Urinary bladder (tissue), 4 donors: ENCODE measurements around the gene BTLA. TPM values are rescaled to one million over a fixed set of nuclear protein-coding genes. Genes with fewer than 3 reads are reported as not detected.
"Not testable (repeated sequence)": the region's sequence is repeated elsewhere in the genome, so short reads cannot be mapped to it uniquely, and the experiment has no call there.

Source experiments
- DNase-seq: peaks from one replicate; pipeline ENCODE4 v3.0.0-alpha.2; 2015; ENCODE audit errors: extremely low spot score
- H3K27ac ChIP-seq: one replicate; pipeline ENCODE4 v1.5.1; 2013; ENCODE audit warnings: low read depth, mild to moderate bottlenecking, moderate library complexity
- H3K36me3 ChIP-seq: one replicate; pipeline ENCODE4 v1.6.1; 2013; ENCODE audit warnings: mild to moderate bottlenecking, moderate library complexity; ENCODE audit not compliant: insufficient read depth
- H3K4me1 ChIP-seq: one replicate; pipeline ENCODE4 v1.6.1; 2013; ENCODE audit warnings: mild to moderate bottlenecking, moderate library complexity; ENCODE audit not compliant: insufficient read depth
- H3K4me3 ChIP-seq: one replicate; pipeline ENCODE4 v1.5.1; 2013; ENCODE audit warnings: low read depth, low read length
- WGBS: extraction: QIAGEN DNeasy Blood & Tissue Kit; methylation state at CpG from one replicate; pipeline ENCODE4 v1.1.7; 2013; 5-methylcytosine and 5-hydroxymethylcytosine counted together
- polyA plus RNA-seq: library from polyadenylated mRNA; stranded (reverse); fragments of 200-250 nt; gene quantifications from one replicate; pipeline ENCODE4 v1.2.3, GENCODE V29; 2013
- total RNA-seq: library from RNA; depleted of rRNA; stranded (reverse); fragments of >200 nt; gene quantifications from one replicate; pipeline ENCODE4 v1.2.3, GENCODE V29; 2014
- donor health status: healthy with polysubstance abuse.
- donor health status: healthy.

BTLA gene
- total and polyA plus RNA-seq, 2 donors: 0.25 to 2.2 TPM

DNA sequence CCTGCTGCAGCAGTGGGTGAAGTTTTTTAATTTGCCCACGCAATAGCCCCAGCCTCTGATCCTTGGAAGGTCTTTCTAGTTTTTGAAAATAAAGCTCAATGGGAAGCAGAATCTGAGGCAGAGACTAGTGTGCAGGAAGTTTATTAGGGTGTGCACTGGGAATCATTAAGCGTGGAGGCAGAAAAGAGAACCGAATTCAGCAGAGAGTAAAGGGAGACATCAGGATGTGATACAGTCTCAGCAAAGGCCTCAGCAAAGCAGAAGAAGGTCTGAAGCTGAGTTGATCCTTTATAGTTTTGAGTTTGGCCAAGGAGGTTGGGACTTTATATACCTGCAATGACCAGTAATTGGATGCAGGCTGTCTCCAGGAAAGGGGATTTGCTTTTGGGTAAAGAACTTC is 4.9 kb upstream of the BTLA start:
- no peak for DNase-seq
- Histone ChIP-seq H3K27ac (no peak overlapping the region), H3K4me3 (no peak overlapping the region), H3K4me1 (no peaks in the 10 kb centered on the region), H3K36me3 (no peaks in the 10 kb centered on the region)
- WGBS: 86% methylated on average over 3 of the region's 3 CpGs

DNA sequence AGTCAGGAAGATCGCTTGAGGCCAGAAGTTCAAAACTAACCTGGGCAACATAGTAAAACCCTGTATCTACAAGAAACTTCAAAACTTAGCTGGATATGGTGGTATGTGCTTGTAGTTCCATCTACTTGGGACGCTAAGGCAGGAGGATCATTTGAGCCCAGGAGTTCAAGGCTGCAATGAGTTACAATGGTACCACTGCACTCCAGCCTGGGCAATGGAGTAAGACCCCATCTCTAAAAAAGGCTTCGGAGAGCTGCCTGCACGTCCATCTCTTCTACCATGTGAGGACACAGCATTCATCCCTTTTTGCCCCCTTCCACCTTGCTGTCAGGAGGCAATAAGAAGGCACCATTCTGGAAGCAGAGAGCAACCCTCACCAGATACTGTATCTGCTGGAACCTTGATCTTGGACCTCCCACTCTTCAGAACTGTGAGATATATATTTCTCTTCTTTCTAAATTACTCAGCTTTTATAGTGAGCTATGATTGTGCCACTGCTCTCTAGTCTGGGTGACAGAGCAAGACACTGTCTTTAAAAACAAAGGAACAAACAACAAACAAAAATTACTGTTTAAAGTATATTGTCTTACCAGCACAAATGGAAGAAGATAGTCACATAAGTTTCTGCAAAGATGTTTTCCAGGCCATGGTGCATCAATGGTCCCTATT is 4.2 kb upstream of the BTLA start:
- H3K27ac ChIP-seq: no peak overlapping the region
- no peaks in the 10 kb centered on the region for H3K4me1 ChIP-seq
- no peak overlapping the region for H3K4me3 ChIP-seq
- no peaks in the 10 kb centered on the region for H3K36me3 ChIP-seq
- no peak for DNase-seq
- 95% methylated on average over 4 of the region's 4 CpGs for WGBS

DNA sequence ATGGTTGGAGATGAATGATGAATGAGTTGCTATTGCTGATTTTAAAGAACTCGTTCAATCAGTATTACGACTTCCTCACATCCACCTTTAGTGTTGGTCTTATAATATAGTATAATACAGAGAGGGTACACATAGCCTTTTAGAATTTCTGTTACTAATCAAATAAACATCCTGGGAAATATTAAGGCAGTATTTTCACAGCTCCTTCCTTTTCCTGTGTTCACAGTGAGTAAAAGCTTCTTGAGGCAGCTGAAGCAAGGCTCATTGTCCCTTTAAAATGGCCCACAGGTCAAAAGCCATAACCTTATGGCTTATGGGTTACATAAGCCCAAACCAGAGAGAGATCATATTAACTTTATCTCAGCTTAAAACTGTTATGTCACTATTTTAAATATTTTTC is 1.3 kb upstream of the BTLA start:
- Histone ChIP-seq H3K4me3 (no peak overlapping the region), H3K27ac (no peak overlapping the region), H3K4me1 (no peaks in the 10 kb centered on the region), H3K36me3 (no peaks in the 10 kb centered on the region)
- 88% methylated on average over 2 of the region's 2 CpGs for WGBS
- no peak for DNase-seq

DNA sequence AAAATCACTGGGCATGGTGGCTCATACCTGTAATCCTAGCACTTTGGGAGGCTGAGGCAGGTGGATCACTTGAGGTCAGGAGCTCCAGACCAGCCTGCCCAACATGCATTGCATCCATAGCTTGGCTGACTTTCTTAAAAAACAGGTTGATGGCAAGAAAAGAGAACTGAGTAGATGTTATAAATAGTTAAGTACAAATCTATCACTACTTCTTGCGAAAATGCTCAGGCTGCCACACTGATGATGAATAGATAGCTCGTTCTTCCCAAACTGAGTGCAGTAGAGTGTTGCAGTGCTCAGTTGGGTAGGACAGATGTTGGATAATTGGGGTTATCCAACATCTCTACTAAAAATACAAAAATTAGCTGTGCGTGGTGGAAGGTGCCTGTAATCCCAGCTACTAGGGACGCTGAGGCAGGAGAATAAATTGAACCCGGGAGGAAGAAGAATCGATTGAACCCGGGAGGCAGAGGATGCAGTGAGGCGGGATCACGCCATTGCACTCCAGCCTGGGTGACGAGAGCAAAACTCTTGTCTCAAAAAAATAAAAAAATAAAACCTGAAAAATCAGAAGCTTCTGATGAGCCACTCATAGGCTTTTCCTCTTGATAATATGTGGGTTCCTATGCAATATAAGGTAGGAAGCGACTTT is 1.2 kb downstream of the BTLA start:
- Histone ChIP-seq H3K27ac (no peak overlapping the region), H3K36me3 (no peaks in the 10 kb centered on the region), H3K4me1 (no peaks in the 10 kb centered on the region), H3K4me3 (no peak overlapping the region)
- 93% methylated on average over 11 of the region's 11 CpGs for WGBS
- no peak for DNase-seq

DNA sequence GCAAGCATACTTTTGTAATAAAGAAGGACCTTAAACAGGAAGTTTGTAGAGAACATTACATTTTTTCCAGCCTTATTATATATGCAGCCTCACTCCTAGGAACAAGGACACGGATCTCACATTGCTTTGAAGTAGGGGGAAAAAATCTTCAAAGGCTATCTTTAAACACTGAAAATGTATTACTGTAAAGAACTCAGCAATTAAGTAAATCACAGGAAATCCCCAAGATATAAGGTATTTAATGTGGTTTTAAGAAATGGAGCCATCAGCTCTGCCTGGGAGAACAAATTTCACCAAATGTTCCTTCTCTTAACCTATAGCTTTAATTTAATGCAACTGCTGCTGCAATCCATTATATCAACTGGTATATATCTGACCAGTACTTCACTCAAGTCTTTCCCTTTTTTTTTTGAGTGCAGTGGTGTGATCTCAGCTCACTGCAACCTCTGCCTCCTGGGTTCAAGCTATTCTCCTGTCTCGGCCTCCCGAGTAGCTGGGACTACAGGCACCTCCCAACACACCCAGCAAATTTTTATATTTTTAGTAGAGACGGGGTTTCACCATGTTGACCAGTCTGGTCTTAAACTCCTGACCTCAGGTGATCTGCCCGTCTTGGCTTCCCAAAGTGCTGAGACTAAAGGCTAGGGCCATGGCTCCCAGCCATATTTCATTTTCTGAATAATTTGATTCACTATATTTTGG is 2.8 kb downstream of the BTLA start:
- DNase-seq: no peak
- WGBS: 83% methylated on average over 5 of the region's 5 CpGs

DNA sequence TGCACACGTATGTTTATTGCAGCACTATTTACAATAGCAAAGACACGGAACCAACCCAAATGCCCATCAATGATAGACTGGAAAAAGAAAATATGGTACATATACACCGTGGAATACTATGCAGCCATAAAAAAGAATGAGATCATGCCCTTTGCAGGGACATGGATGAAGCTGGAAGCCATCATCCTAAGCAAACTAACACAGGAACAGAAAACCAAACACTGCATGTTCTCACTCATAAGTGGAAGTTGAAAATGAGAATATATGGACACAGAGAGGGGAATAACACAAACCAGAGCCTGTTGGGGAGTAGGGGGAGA is 4.9 kb downstream of the BTLA start:
- H3K4me1 ChIP-seq, H3K27ac ChIP-seq, H3K36me3 ChIP-seq, H3K4me3 ChIP-seq, DNase-seq: not testable (repeated sequence)
- 94% methylated on average over 3 of the region's 3 CpGs for WGBS

More for the DNA sequence above, 2.8 kb downstream of the BTLA start:
- no peaks in the 10 kb centered on the region for H3K36me3 ChIP-seq
- no peak overlapping the region for H3K27ac ChIP-seq
- no peak overlapping the region for H3K4me3 ChIP-seq
- H3K4me1 ChIP-seq: no peaks in the 10 kb centered on the region

DNA sequence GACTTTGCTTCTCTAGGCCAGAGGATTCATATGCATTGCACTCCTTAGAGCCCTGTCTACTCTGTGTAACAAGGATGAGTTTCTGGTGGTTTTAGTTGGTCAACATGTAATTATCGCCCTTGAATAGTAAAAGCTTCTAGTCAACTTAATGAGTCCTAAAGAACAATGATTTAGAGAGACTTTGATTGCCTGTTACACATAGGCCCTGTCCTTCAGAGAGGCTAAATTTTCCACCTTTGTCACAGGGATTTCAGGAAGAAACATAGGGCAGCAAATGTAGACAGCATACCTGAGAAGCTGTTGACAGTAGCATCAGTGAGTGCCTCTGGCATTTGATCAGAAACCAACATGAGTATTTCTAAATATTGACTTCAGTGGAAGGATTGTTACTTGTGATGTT is 7.1 kb downstream of the BTLA start:
- no peak for DNase-seq
- Histone ChIP-seq H3K27ac (no peak overlapping the region), H3K4me1 (no peaks in the 10 kb centered on the region), H3K4me3 (no peak overlapping the region), H3K36me3 (no peaks in the 10 kb centered on the region)
- WGBS: 99% methylated on average over 1 of the region's 1 CpG

DNA sequence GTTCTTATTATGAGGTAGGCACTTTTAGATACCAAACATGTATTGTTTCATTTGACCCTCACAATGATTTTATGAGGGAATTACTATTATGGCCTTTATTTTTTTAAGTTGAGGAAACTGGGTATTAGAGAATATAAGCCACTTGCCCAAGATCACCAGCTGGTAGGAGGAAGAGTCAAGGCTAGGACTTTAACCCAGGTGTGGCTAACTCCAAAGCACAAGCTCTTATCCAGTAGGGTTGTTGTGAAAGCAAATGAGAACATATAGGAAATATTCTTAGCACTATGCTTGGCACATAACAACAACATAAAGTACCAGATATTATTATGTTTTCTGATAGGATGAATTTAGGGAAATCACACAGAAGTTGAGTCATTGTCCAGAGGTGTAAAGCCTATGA is 7.9 kb downstream of the BTLA start:
- DNase-seq: no peak
- Histone ChIP-seq H3K4me3 (no peak overlapping the region), H3K4me1 (no peaks in the 10 kb centered on the region), H3K27ac (no peak overlapping the region), H3K36me3 (no peaks in the 10 kb centered on the region)

DNA sequence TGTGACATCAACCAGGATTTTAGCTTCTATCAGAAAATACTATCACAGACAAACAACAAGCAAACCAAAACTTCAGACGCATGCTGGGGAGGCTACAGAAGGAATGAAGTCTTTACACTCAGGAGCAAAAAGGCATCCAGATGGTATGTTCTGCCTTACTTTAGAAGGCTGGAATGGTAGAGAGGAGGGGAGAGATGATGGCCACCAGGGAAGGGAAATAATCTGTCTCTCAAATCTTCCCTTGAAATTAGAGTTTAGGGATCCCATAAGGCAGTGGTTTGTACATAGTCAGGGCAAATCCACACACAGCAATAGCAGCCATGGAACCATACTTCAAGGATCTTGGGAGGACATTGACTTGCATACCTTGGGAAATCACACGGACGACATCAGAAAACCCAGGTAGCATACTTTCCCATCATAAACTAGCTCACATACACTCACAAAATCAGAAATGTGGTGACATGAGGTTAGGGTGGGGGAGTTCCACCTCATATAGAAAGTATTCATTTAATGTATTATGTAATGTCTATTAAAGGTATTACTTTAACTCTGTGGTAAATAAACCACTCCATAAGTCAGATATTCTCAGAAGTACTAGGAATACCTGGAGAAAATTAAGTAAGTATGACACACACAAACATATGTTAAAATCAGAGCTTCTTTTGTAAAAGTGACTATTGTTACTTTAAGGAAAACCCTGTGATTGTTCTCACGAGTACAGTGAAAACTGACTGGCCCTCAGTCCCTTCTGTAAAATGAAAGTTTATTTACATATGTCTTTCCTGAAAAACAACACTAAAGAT is 9.4 kb downstream of the BTLA start:
- Histone ChIP-seq H3K27ac (no peak overlapping the region), H3K4me3 (no peak overlapping the region), H3K36me3 (no peaks in the 10 kb centered on the region), H3K4me1 (no peaks in the 10 kb centered on the region)
- no peak for DNase-seq
- 88% methylated on average over 4 of the region's 4 CpGs for WGBS

DNA sequence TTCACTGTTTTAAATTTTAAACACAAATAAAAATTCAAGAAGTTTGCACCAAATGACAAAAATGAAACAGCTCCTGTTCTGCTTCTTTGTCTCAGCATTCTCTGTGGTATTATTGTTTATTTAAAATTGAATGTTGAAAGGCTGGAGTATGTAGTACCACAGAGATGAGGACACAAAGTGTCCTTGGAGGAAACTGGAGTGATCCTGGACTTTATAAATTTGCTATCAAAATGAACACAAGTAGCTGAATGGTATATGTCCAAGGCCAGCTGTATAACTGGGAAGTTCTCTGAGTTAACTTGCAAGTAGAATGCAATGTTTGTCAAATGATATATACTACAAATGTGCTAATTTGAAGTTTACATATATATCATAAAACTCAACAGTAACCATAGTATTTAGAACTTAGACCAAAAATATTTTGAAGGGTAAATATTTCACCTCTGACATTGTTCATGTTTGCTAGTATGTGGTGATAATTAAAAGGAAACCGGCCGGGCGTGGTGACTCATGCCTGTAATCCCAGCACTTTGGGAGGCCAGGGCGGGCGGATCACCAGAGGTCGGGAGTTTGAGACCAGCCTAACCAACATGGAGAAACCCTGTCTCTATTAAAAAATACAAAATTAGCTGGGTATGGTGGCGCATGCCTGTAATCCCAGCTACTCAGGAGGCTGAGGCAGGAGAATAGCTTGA is 12.3 kb downstream of the BTLA start:
- Histone ChIP-seq H3K27ac (no peak overlapping the region), H3K36me3 (no peaks in the 10 kb centered on the region), H3K4me3 (no peak overlapping the region), H3K4me1 (no peaks in the 10 kb centered on the region)
- WGBS: 83% methylated on average over 7 of the region's 7 CpGs
- DNase-seq: no peak

DNA sequence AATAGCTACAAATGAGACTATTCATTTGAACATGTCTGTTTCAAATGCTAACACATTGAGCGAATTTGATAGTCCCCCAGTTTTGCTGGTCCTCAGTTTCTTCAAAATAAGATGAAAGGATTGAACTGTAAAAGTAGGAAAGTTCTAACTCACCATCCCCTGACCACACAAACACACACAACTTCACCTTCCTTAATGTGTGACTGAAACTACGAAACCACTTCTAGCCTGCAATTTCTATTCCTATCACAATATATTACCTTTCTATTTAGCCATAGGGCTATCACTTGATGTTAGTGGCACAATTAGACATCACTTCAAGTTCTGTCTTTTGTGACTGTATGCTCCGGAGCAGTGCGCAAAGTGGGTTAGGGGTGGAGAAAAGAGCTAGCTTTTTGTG is 14.9 kb downstream of the BTLA start:
- H3K4me3 ChIP-seq: no peak overlapping the region
- H3K27ac ChIP-seq: no peak overlapping the region
- no peaks in the 10 kb centered on the region for H3K36me3 ChIP-seq
- no peaks in the 10 kb centered on the region for H3K4me1 ChIP-seq
- no peak for DNase-seq
- 95% methylated on average over 4 of the region's 4 CpGs for WGBS

DNA sequence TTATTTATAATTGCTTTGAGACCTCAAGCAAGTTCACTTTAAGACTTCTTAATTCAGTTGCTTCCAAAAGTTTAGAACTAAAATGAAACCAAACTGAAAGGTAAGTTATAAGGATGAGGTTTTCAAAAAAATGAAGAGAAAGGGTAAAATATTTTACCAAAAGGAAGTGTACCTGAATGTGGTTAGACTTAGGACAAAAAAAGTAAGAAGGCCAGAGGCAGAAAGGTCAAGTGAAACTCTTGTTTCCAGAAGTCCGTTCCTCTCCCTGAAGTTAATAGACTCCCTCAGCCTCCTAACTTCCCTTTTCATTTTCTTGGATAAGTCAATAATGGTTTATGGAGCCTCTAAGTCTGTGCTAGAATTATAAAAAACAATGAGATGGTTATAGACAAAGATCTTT is 16.6 kb downstream of the BTLA start:
- Histone ChIP-seq H3K27ac (no peak overlapping the region), H3K36me3 (no peaks in the 10 kb centered on the region), H3K4me1 (no peaks in the 10 kb centered on the region), H3K4me3 (no peak overlapping the region)
- WGBS: 78% methylated on average over 1 of the region's 1 CpG
- no peak for DNase-seq

DNA sequence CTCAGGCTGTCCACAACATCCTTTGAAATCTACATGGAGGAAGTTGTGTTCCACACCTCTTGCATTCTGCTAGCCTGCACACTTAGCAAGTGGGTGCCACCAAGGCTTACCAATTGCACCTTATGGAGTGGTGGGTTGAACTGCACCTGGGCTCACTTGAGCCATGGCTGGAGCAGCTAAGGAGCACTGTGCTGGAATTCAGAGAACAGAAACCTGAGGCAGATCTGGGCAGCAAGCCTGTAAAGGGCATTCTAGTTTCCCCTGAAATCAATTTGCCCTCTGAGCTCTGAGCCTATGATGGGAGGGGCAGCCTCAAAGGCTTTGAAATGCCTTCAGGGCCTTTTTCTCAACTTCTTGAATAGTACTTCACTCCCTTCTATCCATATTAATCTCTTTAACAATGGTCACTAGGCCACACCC is 18.0 kb downstream of the BTLA start:
- no peak for DNase-seq
- Histone ChIP-seq H3K36me3 (no peaks in the 10 kb centered on the region), H3K27ac (no peak overlapping the region), H3K4me3 (no peak overlapping the region), H3K4me1 (no peaks in the 10 kb centered on the region)
